ENCODE results near the gene ANKFN1.

The ANKFN1 gene

GRCh38 chr17:56125830-56126819 lies 27.1 kb upstream of the ANKFN1 start:
- Histone ChIP-seq H3K9ac (ENCODE audit: low read depth, low read length) (no peak overlapping the region), H3K4me3 (ENCODE audit: low read length) (no peak overlapping the region), H3K27me3 (ENCODE audit: insufficient read depth, low read length) (no peaks in the 10 kb centered on the region), H3K4me1 (ENCODE audit: insufficient read depth, low read length) (peaks cover 9% of the 10 kb centered on the region; the same call in 1 of the 2 replicates), H3K36me3 (ENCODE audit: insufficient read depth, low read length) (no peaks in the 10 kb centered on the region), H3K9me3 (ENCODE audit: insufficient read depth, low read depth, low read length) (no peaks in the 10 kb centered on the region), H3K27ac (ENCODE audit: low read depth, low read length) (no peak overlapping the region)
- 78% methylated on average over 12 of the region's 14 CpGs for WGBS

GRCh38 chr17:56130026-56130425 lies 23.2 kb upstream of the ANKFN1 start:
- no peak overlapping the region for H3K27ac ChIP-seq (ENCODE audit: low read depth, low read length)
- H3K4me1 ChIP-seq (ENCODE audit: insufficient read depth, low read length), result peaks cover 9% of the 10 kb centered on the region; the same call in 1 of the 2 replicates
- no peaks in the 10 kb centered on the region for H3K36me3 ChIP-seq (ENCODE audit: insufficient read depth, low read length)
- H3K4me3 ChIP-seq (ENCODE audit: low read length), result no peak overlapping the region
- no peak overlapping the region for H3K9ac ChIP-seq (ENCODE audit: low read depth, low read length)
- 81% methylated on average over 9 of the region's 9 CpGs for WGBS
- no peaks in the 10 kb centered on the region for H3K9me3 ChIP-seq (ENCODE audit: insufficient read depth, low read depth, low read length)
- no peaks in the 10 kb centered on the region for H3K27me3 ChIP-seq (ENCODE audit: insufficient read depth, low read length)

GRCh38 chr17:56130631-56131030 lies 22.6 kb upstream of the ANKFN1 start:
- H3K4me1 ChIP-seq (ENCODE audit: insufficient read depth, low read length), result peaks cover 9% of the 10 kb centered on the region; the same call in 1 of the 2 replicates
- no peak overlapping the region for H3K9ac ChIP-seq (ENCODE audit: low read depth, low read length)
- no peak overlapping the region for H3K27ac ChIP-seq (ENCODE audit: low read depth, low read length)
- no peaks in the 10 kb centered on the region for H3K9me3 ChIP-seq (ENCODE audit: insufficient read depth, low read depth, low read length)
- no peaks in the 10 kb centered on the region for H3K36me3 ChIP-seq (ENCODE audit: insufficient read depth, low read length)
- H3K27me3 ChIP-seq (ENCODE audit: insufficient read depth, low read length), result no peaks in the 10 kb centered on the region
- no peak overlapping the region for H3K4me3 ChIP-seq (ENCODE audit: low read length)
- WGBS, result 96% methylated on average over 1 of the region's 1 CpG

GRCh38 chr17:56131431-56131830 lies 21.8 kb upstream of the ANKFN1 start:
- H3K27me3 ChIP-seq (ENCODE audit: insufficient read depth, low read length), result no peaks in the 10 kb centered on the region
- H3K36me3 ChIP-seq (ENCODE audit: insufficient read depth, low read length), result no peaks in the 10 kb centered on the region
- no peaks in the 10 kb centered on the region for H3K9me3 ChIP-seq (ENCODE audit: insufficient read depth, low read depth, low read length)
- no peak overlapping the region for H3K4me3 ChIP-seq (ENCODE audit: low read length)
- H3K9ac ChIP-seq (ENCODE audit: low read depth, low read length), result no peak overlapping the region
- no peak overlapping the region for H3K27ac ChIP-seq (ENCODE audit: low read depth, low read length)
- WGBS, result 94% methylated on average over 3 of the region's 3 CpGs
- peaks cover 9% of the 10 kb centered on the region; the same call in 1 of the 2 replicates for H3K4me1 ChIP-seq (ENCODE audit: insufficient read depth, low read length)

- no peaks in the 10 kb centered on the region for H3K36me3 ChIP-seq (ENCODE audit: insufficient read depth, low read length)
- H3K4me3 ChIP-seq (ENCODE audit: low read length), result no peak overlapping the region
- 91% methylated on average over 1 of the region's 1 CpG for WGBS
- H3K4me1 ChIP-seq (ENCODE audit: insufficient read depth, low read length), result no peaks in the 10 kb centered on the region
- H3K27ac ChIP-seq (ENCODE audit: low read depth, low read length), result no peak overlapping the region
- H3K9ac ChIP-seq (ENCODE audit: low read depth, low read length), result no peak overlapping the region
- no peaks in the 10 kb centered on the region for H3K9me3 ChIP-seq (ENCODE audit: insufficient read depth, low read depth, low read length)
- H3K27me3 ChIP-seq (ENCODE audit: insufficient read depth, low read length), result no peaks in the 10 kb centered on the region
These were observed 17.0 kb upstream of the ANKFN1 start for GRCh38 chr17:56136301-56136700.

- Histone ChIP-seq H3K4me3 (ENCODE audit: low read length) (no peak overlapping the region), H3K4me1 (ENCODE audit: insufficient read depth, low read length) (no peaks in the 10 kb centered on the region), H3K27ac (ENCODE audit: low read depth, low read length) (no peak overlapping the region), H3K27me3 (ENCODE audit: insufficient read depth, low read length) (no peaks in the 10 kb centered on the region), H3K9me3 (ENCODE audit: insufficient read depth, low read depth, low read length) (no peaks in the 10 kb centered on the region), H3K9ac (ENCODE audit: low read depth, low read length) (no peak overlapping the region), H3K36me3 (ENCODE audit: insufficient read depth, low read length) (no peaks in the 10 kb centered on the region)
- WGBS, result 97% methylated on average over 6 of the region's 7 CpGs
These were observed 12.0 kb upstream of the ANKFN1 start for GRCh38 chr17:56141046-56141839.

GRCh38 chr17:56142325-56142724 lies 10.9 kb upstream of the ANKFN1 start:
- Histone ChIP-seq H3K27me3 (ENCODE audit: insufficient read depth, low read length) (no peaks in the 10 kb centered on the region), H3K36me3 (ENCODE audit: insufficient read depth, low read length) (no peaks in the 10 kb centered on the region), H3K27ac (ENCODE audit: low read depth, low read length) (no peak overlapping the region), H3K4me3 (ENCODE audit: low read length) (no peak overlapping the region), H3K4me1 (ENCODE audit: insufficient read depth, low read length) (no peaks in the 10 kb centered on the region), H3K9me3 (ENCODE audit: insufficient read depth, low read depth, low read length) (no peaks in the 10 kb centered on the region; the same call in 1 of the 2 replicates), H3K9ac (ENCODE audit: low read depth, low read length) (no peak overlapping the region)
- 85% methylated on average over 1 of the region's 1 CpG for WGBS

GRCh38 chr17:56142781-56143180 lies 10.5 kb upstream of the ANKFN1 start:
- H3K27ac ChIP-seq (ENCODE audit: low read depth, low read length), result no peak overlapping the region
- H3K4me1 ChIP-seq (ENCODE audit: insufficient read depth, low read length), result no peaks in the 10 kb centered on the region
- no peak overlapping the region for H3K9ac ChIP-seq (ENCODE audit: low read depth, low read length)
- H3K36me3 ChIP-seq (ENCODE audit: insufficient read depth, low read length), result no peaks in the 10 kb centered on the region
- no peaks in the 10 kb centered on the region; the same call in 1 of the 2 replicates for H3K9me3 ChIP-seq (ENCODE audit: insufficient read depth, low read depth, low read length)
- H3K4me3 ChIP-seq (ENCODE audit: low read length), result no peak overlapping the region
- 80% methylated on average over 4 of the region's 4 CpGs for WGBS
- H3K27me3 ChIP-seq (ENCODE audit: insufficient read depth, low read length), result no peaks in the 10 kb centered on the region

GRCh38 chr17:56144223-56144622 lies 9.1 kb upstream of the ANKFN1 start:
- Histone ChIP-seq H3K4me1 (ENCODE audit: insufficient read depth, low read length) (no peaks in the 10 kb centered on the region), H3K27me3 (ENCODE audit: insufficient read depth, low read length) (no peaks in the 10 kb centered on the region), H3K36me3 (ENCODE audit: insufficient read depth, low read length) (no peaks in the 10 kb centered on the region), H3K4me3 (ENCODE audit: low read length) (no peak overlapping the region), H3K9me3 (ENCODE audit: insufficient read depth, low read depth, low read length) (no peaks in the 10 kb centered on the region; the same call in 1 of the 2 replicates), H3K9ac (ENCODE audit: low read depth, low read length) (no peak overlapping the region), H3K27ac (ENCODE audit: low read depth, low read length) (no peak overlapping the region)
- WGBS, result 97% methylated on average over 3 of the region's 3 CpGs

- Histone ChIP-seq H3K27ac (ENCODE audit: low read depth, low read length) (no peak overlapping the region), H3K27me3 (ENCODE audit: insufficient read depth, low read length) (no peaks in the 10 kb centered on the region), H3K4me3 (ENCODE audit: low read length) (no peak overlapping the region), H3K9me3 (ENCODE audit: insufficient read depth, low read depth, low read length) (no peaks in the 10 kb centered on the region; the same call in 1 of the 2 replicates), H3K9ac (ENCODE audit: low read depth, low read length) (no peak overlapping the region), H3K36me3 (ENCODE audit: insufficient read depth, low read length) (no peaks in the 10 kb centered on the region), H3K4me1 (ENCODE audit: insufficient read depth, low read length) (no peaks in the 10 kb centered on the region)
- 90% methylated on average over 1 of the region's 1 CpG for WGBS
These were observed 6.7 kb upstream of the ANKFN1 start for GRCh38 chr17:56146534-56146933.

GRCh38 chr17:56148333-56148732 lies 4.9 kb upstream of the ANKFN1 start:
- 91% methylated on average over 2 of the region's 2 CpGs for WGBS
- H3K4me1 ChIP-seq (ENCODE audit: insufficient read depth, low read length), result no peaks in the 10 kb centered on the region
- H3K4me3 ChIP-seq (ENCODE audit: low read length), result no peak overlapping the region
- H3K9ac ChIP-seq (ENCODE audit: low read depth, low read length), result no peak overlapping the region
- no peaks in the 10 kb centered on the region; the same call in 1 of the 2 replicates for H3K9me3 ChIP-seq (ENCODE audit: insufficient read depth, low read depth, low read length)
- no peaks in the 10 kb centered on the region for H3K36me3 ChIP-seq (ENCODE audit: insufficient read depth, low read length)
- H3K27me3 ChIP-seq (ENCODE audit: insufficient read depth, low read length), result no peaks in the 10 kb centered on the region
- H3K27ac ChIP-seq (ENCODE audit: low read depth, low read length), result no peak overlapping the region
